Bladder microvascular endothelial cell (primary cell): ENCODE results near the gene SMIM43. TPM values are rescaled to one million over a fixed set of nuclear protein-coding genes. Genes with fewer than 3 reads are reported as not detected.

ENCODE experiments used
- total RNA-seq: library from RNA; depleted of rRNA; stranded (reverse); fragments of >200 nt; gene quantifications from 2 replicates; pipeline ENCODE4 v1.2.3, GENCODE V29; 2014

SMIM43 gene
- total RNA-seq: 0.65 and 1.0 TPM in 2 replicates

GRCh38 chr4:121764702-121765367, at the start of gene SMIM43:
Gene SMIM43 (minus strand): TSS chr4:121765164. CDS start chr4:121765105, 59 bp downstream.

GRCh38 chr4:121800961-121801714, 36.2 kb upstream of the SMIM43 start, which contains the start of gene EXOSC9:
Gene EXOSC9 (plus strand): TSS chr4:121801323. CDS start chr4:121801425, 102 bp downstream.

Other genes with a start within 250 kb of the SMIM43 start
- gene ANXA5, start 68.2 kb downstream of the SMIM43 start, total RNA-seq: 151 and 510 TPM in 2 replicates
- gene EXOSC9, start 36.2 kb upstream of the SMIM43 start, total RNA-seq: 29.3 and 45.8 TPM in 2 replicates
- 32.5 and 59.1 TPM in 2 replicates for gene CCNA2, start 58.7 kb upstream of the SMIM43 start, total RNA-seq
- 10.5 and 14.5 TPM in 2 replicates for gene BBS7, start 105.3 kb upstream of the SMIM43 start, total RNA-seq
- under 0.01 TPM in 1 of 2 replicates, not detected in the other for gene TRPC3, start 186.9 kb upstream of the SMIM43 start, total RNA-seq